Psoas muscle (tissue), 8 donors: ENCODE data around the gene UBE2C. TPM values are rescaled to one million over a fixed set of nuclear protein-coding genes. Genes with fewer than 3 reads are reported as not detected.

Experiments used
- ATAC-seq, 4 donors: fragments of 200-7000 bp; cut with Tn5 transposase; one replicate each; pipeline ENCODE4 v1.9.1; 2020; ENCODE audit warnings: moderate library complexity in 3 of 4, mild to moderate bottlenecking in 2 of 4
- DNase-seq, 2 donors: peaks; one replicate each; pipeline ENCODE4 v3.0.0-alpha.2; 2020
- H3K27ac ChIP-seq: fragments of 200-600 bp; one replicate; pipeline ENCODE4 v1.8.0; 2022
- H3K27me3 ChIP-seq, 3 donors: fragments of 200-600 bp in 1 of 3; one replicate each; pipeline versions ENCODE4 v1.6.1 to v1.8.0; 2013 to 2022; ENCODE audit warnings: low read length in 2 of 3, mild to moderate bottlenecking in 2 of 3, moderate library complexity in 1 of 3; ENCODE audit not compliant: insufficient read depth in 3 of 3
- H3K36me3 ChIP-seq, 2 donors: fragments of 200-600 bp in 1 of 2; one replicate each; pipeline versions ENCODE4 v1.6.1 to v1.8.0; 2013 to 2022; ENCODE audit warnings: low read depth in 1 of 2, mild to moderate bottlenecking in 1 of 2, moderate library complexity in 1 of 2; ENCODE audit not compliant: insufficient read depth in 1 of 2
- H3K4me1 ChIP-seq: fragments of 200-600 bp; one replicate; pipeline ENCODE4 v1.8.0; 2022
- H3K4me3 ChIP-seq: fragments of 200-600 bp; one replicate; pipeline ENCODE4 v1.8.0; 2022; ENCODE audit warnings: mild to moderate bottlenecking
- H3K9me3 ChIP-seq: fragments of 200-600 bp; one replicate; pipeline ENCODE4 v1.8.0; 2022
- WGBS, 3 donors: extraction: QIAGEN DNeasy Blood & Tissue Kit; methylation state at CpG; one replicate each; pipeline versions ENCODE4 v1.1.6 to v1.1.7; 2013; 5-methylcytosine and 5-hydroxymethylcytosine counted together
- intact Hi-C, 2 donors: fragments of 100-400 bp; cut with DNase I; formaldehyde crosslinking; loops; one replicate each; pipeline versions ENCODE4 v1.11.0 to v1.14.2; 2022
- polyA plus RNA-seq, 3 donors: library from polyadenylated mRNA; stranded (reverse); fragments of 200-250 nt; gene quantifications; one replicate each; pipeline ENCODE4 v1.2.3, GENCODE V29; 2013
- total RNA-seq, 4 donors: library from RNA; stranded (reverse); fragmentation: NEBNext Ultra II Directional in 2 of 4; extraction: Animal tissue kit (Norgen Biotek cat#: 25700) in 2 of 4; gene quantifications; one replicate each; pipeline versions ENCODE4 v1.2.1 to v1.2.4, GENCODE V29; 2021 to 2023
- TF ChIP-seq, protein P1 (sequence below): fragments of 200-600 bp; IDR thresholded peaks from one replicate; pipeline ENCODE4 v1.8.0; 2022; ENCODE audit warnings: antibody characterized with exemption
- donor health status: healthy with polysubstance abuse.
- donor health status: DM: no; HTN: no; CAD: no; lungs with moderate emphysema.
- donor health status: Bipolar disorder and iron deficiency.
- donor health status: healthy.
- donor health status: DM: yes; HTN: yes; CAD: no.
- donor health status: DM: no; HTN: no; CAD: no.
- donor health status: DM: no; HTN: no; CAD: no.
- donor health status: DM: yes; HTN: yes; CAD: no.

UBE2C gene
- total and polyA plus RNA-seq, 7 donors = 0.32 to 0.42 (median 0.38) TPM; not detected in 1

DNA sequence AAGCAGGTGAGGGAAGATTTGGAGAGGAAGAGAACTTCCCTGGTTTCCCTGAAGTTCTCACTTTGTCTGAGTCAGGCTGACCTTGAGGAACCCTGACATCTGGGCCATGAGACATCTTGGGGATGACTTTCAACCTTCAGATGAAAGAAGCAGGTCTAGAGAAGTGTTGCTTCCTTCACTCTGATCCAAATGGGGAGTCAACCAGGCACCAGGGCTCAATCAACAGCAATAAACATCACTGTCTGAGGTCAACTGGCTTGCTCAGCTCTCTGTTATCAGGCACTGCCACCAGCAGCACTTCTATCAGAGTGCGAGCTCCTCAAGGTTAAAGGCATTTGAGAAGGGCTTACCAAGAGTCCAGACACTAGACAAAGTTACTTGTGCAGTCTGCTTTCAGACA, 38.5 kb downstream of the UBE2C start:
- TF ChIP-seq, protein P1, sequence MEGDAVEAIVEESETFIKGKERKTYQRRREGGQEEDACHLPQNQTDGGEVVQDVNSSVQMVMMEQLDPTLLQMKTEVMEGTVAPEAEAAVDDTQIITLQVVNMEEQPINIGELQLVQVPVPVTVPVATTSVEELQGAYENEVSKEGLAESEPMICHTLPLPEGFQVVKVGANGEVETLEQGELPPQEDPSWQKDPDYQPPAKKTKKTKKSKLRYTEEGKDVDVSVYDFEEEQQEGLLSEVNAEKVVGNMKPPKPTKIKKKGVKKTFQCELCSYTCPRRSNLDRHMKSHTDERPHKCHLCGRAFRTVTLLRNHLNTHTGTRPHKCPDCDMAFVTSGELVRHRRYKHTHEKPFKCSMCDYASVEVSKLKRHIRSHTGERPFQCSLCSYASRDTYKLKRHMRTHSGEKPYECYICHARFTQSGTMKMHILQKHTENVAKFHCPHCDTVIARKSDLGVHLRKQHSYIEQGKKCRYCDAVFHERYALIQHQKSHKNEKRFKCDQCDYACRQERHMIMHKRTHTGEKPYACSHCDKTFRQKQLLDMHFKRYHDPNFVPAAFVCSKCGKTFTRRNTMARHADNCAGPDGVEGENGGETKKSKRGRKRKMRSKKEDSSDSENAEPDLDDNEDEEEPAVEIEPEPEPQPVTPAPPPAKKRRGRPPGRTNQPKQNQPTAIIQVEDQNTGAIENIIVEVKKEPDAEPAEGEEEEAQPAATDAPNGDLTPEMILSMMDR = no peak
- no peak for DNase-seq
- H3K4me1 ChIP-seq = peaks cover 23% of the 10 kb centered on the region
- no peaks in the 10 kb centered on the region for H3K9me3 ChIP-seq
- no peak overlapping the region for H3K27ac ChIP-seq
- H3K27me3 ChIP-seq = no peaks in the 10 kb centered on the region
- H3K36me3 ChIP-seq = peaks cover 0 to 75% of the 10 kb centered on the region in 2 donors
- ATAC-seq = no peak
- H3K4me3 ChIP-seq = no peak overlapping the region
- WGBS, 3 donors = 69 to 96% (median 83%) methylated on average over 1 of the region's 1 CpG
- intact Hi-C loops = no loop called here

GRCh38 chr20:45851501-45851900, 39.1 kb downstream of the UBE2C start:
- Histone ChIP-seq H3K27me3 (no peaks in the 10 kb centered on the region), H3K4me1 (peaks cover 26% of the 10 kb centered on the region), H3K36me3 (peaks cover 0 to 69% of the 10 kb centered on the region in 2 donors), H3K27ac (no peak overlapping the region), H3K4me3 (no peak overlapping the region), H3K9me3 (no peaks in the 10 kb centered on the region)
- intact Hi-C loops = no loop called here
- ATAC-seq = no peak
- no peak for DNase-seq
- TF ChIP-seq, protein P1 = no peak

DNA sequence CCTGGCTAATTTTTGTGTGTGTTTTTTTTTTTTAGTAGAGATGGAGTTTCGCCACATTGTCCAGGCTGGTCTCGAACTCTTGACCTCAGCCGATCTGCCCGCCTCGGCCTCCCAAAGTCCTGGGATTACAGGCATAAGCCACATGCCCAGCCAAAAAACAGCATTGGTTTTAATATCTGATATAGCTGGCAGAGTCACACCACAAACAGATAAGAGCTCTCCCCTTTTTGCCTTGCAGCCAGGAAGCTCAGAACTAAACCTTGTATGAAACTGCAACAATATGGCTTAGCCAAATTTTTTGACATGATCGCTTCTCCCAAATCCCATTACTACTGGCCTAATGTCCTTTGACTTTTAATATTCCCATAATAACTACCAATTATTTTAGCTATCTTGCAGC, 39.9 kb downstream of the UBE2C start:
- Histone ChIP-seq H3K36me3 (peaks cover 0 to 61% of the 10 kb centered on the region in 2 donors), H3K9me3 (no peaks in the 10 kb centered on the region), H3K27ac (no peak overlapping the region), H3K4me3 (no peak overlapping the region), H3K27me3 (no peaks in the 10 kb centered on the region), H3K4me1 (peaks cover 24% of the 10 kb centered on the region)
- DNase-seq (no peak), ATAC-seq (no peak)
- WGBS, 3 donors = 95 to 99% (median 97%) methylated on average over 6 of the region's 6 CpGs
- TF ChIP-seq, protein P1 = no peak
- intact Hi-C loops = no loop called here

DNA sequence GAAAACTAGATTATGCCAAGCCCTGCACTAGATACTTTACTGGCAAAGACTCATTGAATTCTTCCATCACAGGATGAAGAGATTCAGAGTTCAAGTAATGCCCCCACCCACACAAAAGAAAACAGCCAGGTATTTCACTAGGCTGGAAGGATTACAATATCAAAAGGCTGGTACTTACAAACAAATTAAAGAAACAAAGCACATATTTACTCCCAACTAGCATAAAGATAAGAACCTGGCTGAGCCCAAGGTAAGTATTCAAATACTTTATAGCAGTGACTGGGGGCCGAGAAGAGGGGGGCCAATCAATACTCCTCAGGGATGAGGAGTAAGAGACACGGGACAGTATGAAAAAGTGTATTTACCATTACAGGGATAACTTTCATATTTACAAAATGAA, 41.0 kb downstream of the UBE2C start:
- ATAC-seq (no peak), DNase-seq (no peak)
- Histone ChIP-seq H3K4me1 (peaks cover 24% of the 10 kb centered on the region), H3K9me3 (no peaks in the 10 kb centered on the region), H3K27ac (peak overlapping the region; percentile 1), H3K27me3 (no peaks in the 10 kb centered on the region), H3K36me3 (peaks cover 0 to 50% of the 10 kb centered on the region in 2 donors), H3K4me3 (no peak overlapping the region)
- 70 to 80% (median 80%) methylated on average over 2 of the region's 2 CpGs for WGBS, 3 donors
- intact Hi-C loops = no loop called here
- TF ChIP-seq, protein P1 = no peak
